GM19023 (cell line): ENCODE measurements around the gene C1orf116.

Source experiments
- ATAC-seq: cut with Tn5 transposase; IDR thresholded peaks from one replicate; pipeline ENCODE4 v1.9.1; 2021; ENCODE audit warnings: mild to moderate bottlenecking, moderate library complexity; ENCODE audit not compliant: unreplicated experiment

Gene C1orf116

GRCh38 chr1:207035877-207036551 is 3.5 kb upstream of the C1orf116 start:
- no peak for ATAC-seq

- no peak for ATAC-seq
Observed at GRCh38 chr1:207034998-207035397, 2.4 kb upstream of the C1orf116 start.

- ATAC-seq: no peak
Observed at GRCh38 chr1:207034208-207034607, 1.7 kb upstream of the C1orf116 start.

- no peak for ATAC-seq
Observed at GRCh38 chr1:207033302-207033701, 746 bp upstream of the C1orf116 start.

GRCh38 chr1:207031632-207032264 is 808 bp downstream of the C1orf116 start:
- ATAC-seq: no peak

GRCh38 chr1:207031016-207031415 is 1.5 kb downstream of the C1orf116 start:
- ATAC-seq: no peak

GRCh38 chr1:207030522-207031009 is 2.0 kb downstream of the C1orf116 start:
- no peak for ATAC-seq

- ATAC-seq: no peak
Observed at GRCh38 chr1:207029701-207030521, 2.6 kb downstream of the C1orf116 start.

GRCh38 chr1:207028884-207029650 is 3.5 kb downstream of the C1orf116 start:
- no peak for ATAC-seq

GRCh38 chr1:207027921-207028320 is 4.6 kb downstream of the C1orf116 start:
- ATAC-seq: no peak

- ATAC-seq: no peak
Observed at GRCh38 chr1:207027206-207027777, 5.3 kb downstream of the C1orf116 start.

GRCh38 chr1:207026104-207026534 is 6.4 kb downstream of the C1orf116 start:
- no peak for ATAC-seq

- ATAC-seq: no peak
Observed at GRCh38 chr1:207025146-207025880, 7.2 kb downstream of the C1orf116 start.

GRCh38 chr1:207024202-207025145 is 8.1 kb downstream of the C1orf116 start:
- ATAC-seq: no peak

GRCh38 chr1:207022996-207023679 is 9.4 kb downstream of the C1orf116 start:
- no peak for ATAC-seq

GRCh38 chr1:207021876-207022596 is 10.5 kb downstream of the C1orf116 start:
- ATAC-seq: no peak

GRCh38 chr1:207021139-207021861 is 11.3 kb downstream of the C1orf116 start:
- ATAC-seq: no peak
